Measurements from ENCODE around the gene VIPR2. TPM values are rescaled to one million over a fixed set of nuclear protein-coding genes. Genes with fewer than 3 reads are reported as not detected.

Gene VIPR2
- total RNA-seq, 1 experiment from 2014 or later, result not detected

GRCh38 chr7:159067576-159068487 lies 76.8 kb downstream of the VIPR2 start:
- no peaks in the 10 kb centered on the region for H3K9me3 ChIP-seq (replicated peaks)
- no peak overlapping the region for H3K4me3 ChIP-seq
- no peak overlapping the region for H3K27ac ChIP-seq

DNA sequence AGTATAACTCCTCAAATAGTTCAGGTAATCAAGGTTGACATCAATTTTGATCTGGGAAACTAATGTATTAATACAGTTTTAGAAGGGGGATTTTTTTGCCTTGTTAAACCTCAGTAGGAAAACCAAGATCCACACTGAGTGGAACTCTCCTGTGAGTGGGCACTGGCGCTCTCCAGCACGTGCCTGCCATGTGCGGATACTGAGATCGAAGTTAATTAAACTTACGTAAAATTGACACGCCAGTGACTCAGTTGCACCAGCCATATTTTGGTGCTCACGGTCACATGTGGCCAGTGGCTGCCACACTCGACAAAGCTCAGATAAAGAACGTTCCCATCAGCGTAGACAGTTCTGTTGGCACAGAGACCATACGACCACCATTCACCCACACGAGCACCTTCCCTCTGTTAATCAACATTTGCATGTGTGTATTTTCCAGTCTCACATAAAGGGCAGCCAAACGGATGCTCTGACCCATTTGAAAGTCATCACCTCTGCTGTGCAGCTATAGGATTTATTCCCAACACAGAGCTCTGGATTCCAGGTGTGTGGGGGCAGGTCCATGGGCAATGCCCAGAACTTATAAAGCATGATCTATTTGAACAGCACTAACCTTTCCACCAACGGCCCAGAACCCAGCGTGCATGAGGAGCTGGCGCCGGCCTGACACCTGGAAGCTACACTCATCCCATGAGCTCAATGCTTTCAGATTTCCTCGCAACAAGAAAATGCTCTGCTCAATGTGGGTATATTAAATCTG lies 77.7 kb downstream of the VIPR2 start:
- H3K4me3 ChIP-seq, result no peak overlapping the region
- DNase-seq (ENCODE audit: low read depth in 1 of 2, low spot score in 2 of 2), result no peak
- no peaks in the 10 kb centered on the region for H3K4me1 ChIP-seq (replicated peaks)
- H3K9me3 ChIP-seq (replicated peaks), result no peaks in the 10 kb centered on the region; the same call in 1 of the 2 replicates
- H3K27ac ChIP-seq, result no peak overlapping the region
- H3K36me3 ChIP-seq, result no peaks in the 10 kb centered on the region
- no peaks in the 10 kb centered on the region for H3K27me3 ChIP-seq (replicated peaks)

More at GRCh38 chr7:159067576-159068487, 76.8 kb downstream of the VIPR2 start:
- no peaks in the 10 kb centered on the region for H3K27me3 ChIP-seq (replicated peaks)
- no peak for DNase-seq (ENCODE audit: low read depth in 1 of 2, low spot score in 2 of 2)
- H3K36me3 ChIP-seq, result no peaks in the 10 kb centered on the region
- no peaks in the 10 kb centered on the region for H3K4me1 ChIP-seq (replicated peaks)

- Histone ChIP-seq H3K36me3 (no peaks in the 10 kb centered on the region), H3K4me1 (replicated peaks) (no peaks in the 10 kb centered on the region), H3K27me3 (replicated peaks) (no peaks in the 10 kb centered on the region), H3K27ac (no peak overlapping the region), H3K9me3 (replicated peaks) (no peaks in the 10 kb centered on the region; the same call in 1 of the 2 replicates), H3K4me3 (no peak overlapping the region)
- DNase-seq (ENCODE audit: low read depth in 1 of 2, low spot score in 2 of 2), result no peak
These were observed 78.7 kb downstream of the VIPR2 start for GRCh38 chr7:159065852-159066480.

DNA sequence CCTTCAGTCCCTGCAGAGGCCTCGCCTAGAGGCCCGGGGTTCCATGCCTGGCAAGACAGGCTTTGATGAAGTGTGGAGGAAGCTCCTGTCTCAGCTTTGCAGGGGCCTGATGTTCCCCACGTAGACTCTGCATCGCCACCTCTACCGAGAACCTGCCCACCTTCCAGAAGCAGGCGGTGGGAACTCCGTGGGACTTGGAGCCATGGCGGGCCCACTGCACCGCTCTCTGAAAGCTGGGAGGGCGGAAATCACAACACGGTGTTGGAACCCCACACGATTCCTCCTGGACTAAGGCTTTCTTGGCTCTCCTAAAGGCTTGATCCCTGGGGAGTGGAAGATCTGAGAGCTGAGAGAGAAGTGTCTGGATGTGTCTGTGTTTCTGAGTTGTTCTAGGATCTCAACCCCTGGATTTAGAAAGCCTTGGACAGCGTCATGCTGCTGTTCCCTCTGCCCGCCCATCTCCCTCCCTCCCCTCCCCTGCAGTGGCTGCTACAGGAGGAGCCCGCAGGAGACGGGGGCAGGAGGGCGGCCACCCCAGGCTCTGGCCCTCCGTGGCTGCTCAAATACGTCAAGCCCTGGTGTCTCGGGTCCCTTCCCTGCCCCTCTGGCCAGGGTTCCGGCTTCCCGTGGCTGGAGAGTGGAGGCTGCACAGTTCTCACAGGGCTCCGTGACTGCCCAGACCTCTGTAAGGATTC lies 79.7 kb downstream of the VIPR2 start:
- no peak overlapping the region for H3K4me3 ChIP-seq
- H3K4me1 ChIP-seq (replicated peaks), result no peaks in the 10 kb centered on the region
- H3K27me3 ChIP-seq (replicated peaks), result no peaks in the 10 kb centered on the region
- DNase-seq (ENCODE audit: low read depth in 1 of 2, low spot score in 2 of 2), result no peak
- peaks cover 5% of the 10 kb centered on the region; the same call in 1 of the 2 replicates for H3K9me3 ChIP-seq (replicated peaks)
- no peaks in the 10 kb centered on the region for H3K36me3 ChIP-seq
- H3K27ac ChIP-seq, result no peak overlapping the region

- H3K4me3 ChIP-seq, result no peak overlapping the region
- H3K4me1 ChIP-seq (replicated peaks), result no peaks in the 10 kb centered on the region
- H3K36me3 ChIP-seq, result no peaks in the 10 kb centered on the region
- H3K27ac ChIP-seq, result no peak overlapping the region
- no peak for DNase-seq (ENCODE audit: low read depth in 1 of 2, low spot score in 2 of 2)
- no peaks in the 10 kb centered on the region for H3K27me3 ChIP-seq (replicated peaks)
- peaks cover 6% of the 10 kb centered on the region; the same call in 1 of the 2 replicates for H3K9me3 ChIP-seq (replicated peaks)
These were observed 80.4 kb downstream of the VIPR2 start for GRCh38 chr7:159064121-159064815.

- H3K27ac ChIP-seq, result no peak overlapping the region
- no peak overlapping the region for H3K4me3 ChIP-seq
- H3K9me3 ChIP-seq (replicated peaks), result peaks cover 6% of the 10 kb centered on the region; the same call in 1 of the 2 replicates
- no peaks in the 10 kb centered on the region for H3K27me3 ChIP-seq (replicated peaks)
- no peaks in the 10 kb centered on the region for H3K36me3 ChIP-seq
- no peak for DNase-seq (ENCODE audit: low read depth in 1 of 2, low spot score in 2 of 2)
- H3K4me1 ChIP-seq (replicated peaks), result no peaks in the 10 kb centered on the region
These were observed 81.4 kb downstream of the VIPR2 start for GRCh38 chr7:159063046-159063840.

- Histone ChIP-seq H3K27me3 (replicated peaks) (no peaks in the 10 kb centered on the region), H3K27ac (no peak overlapping the region), H3K36me3 (no peaks in the 10 kb centered on the region), H3K4me3 (no peak overlapping the region), H3K9me3 (replicated peaks) (peaks cover 6% of the 10 kb centered on the region; the same call in 1 of the 2 replicates), H3K4me1 (replicated peaks) (no peaks in the 10 kb centered on the region)
- DNase-seq (ENCODE audit: low read depth in 1 of 2, low spot score in 2 of 2), result no peak
These were observed 82.1 kb downstream of the VIPR2 start for GRCh38 chr7:159062569-159062968.

DNA sequence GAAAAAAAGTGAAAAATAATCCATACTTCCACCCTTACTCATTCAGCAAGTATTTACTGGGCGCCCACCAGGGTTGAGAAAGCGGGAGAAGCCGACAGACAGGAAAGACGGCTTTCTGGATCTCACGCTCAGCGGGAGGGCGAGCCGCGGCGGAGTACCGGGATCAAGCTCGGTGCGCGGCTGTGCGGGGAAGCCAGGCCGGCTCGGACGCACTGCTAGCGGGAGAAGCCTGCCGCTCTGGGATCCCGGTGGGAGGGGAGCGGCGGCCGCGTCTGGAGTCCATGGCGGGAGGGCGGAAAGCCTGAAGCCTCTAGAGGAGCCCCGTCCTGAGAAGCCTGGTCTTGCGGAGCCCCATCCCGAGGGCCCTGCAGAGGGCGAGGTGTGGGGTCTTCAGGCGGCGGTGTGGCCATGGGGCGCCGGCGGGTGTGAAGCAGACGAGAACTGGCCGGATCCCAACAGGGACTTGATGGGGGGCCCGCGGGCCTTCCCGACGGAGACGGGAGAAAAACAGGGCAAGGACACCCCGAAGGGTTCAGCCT lies 82.9 kb downstream of the VIPR2 start:
- Histone ChIP-seq H3K27me3 (replicated peaks) (no peaks in the 10 kb centered on the region), H3K9me3 (replicated peaks) (peaks cover 6% of the 10 kb centered on the region; the same call in 1 of the 2 replicates), H3K36me3 (no peaks in the 10 kb centered on the region), H3K27ac (no peak overlapping the region), H3K4me1 (replicated peaks) (no peaks in the 10 kb centered on the region), H3K4me3 (no peak overlapping the region)
- DNase-seq (ENCODE audit: low read depth in 1 of 2, low spot score in 2 of 2), result no peak

- no peak overlapping the region for H3K27ac ChIP-seq
- no peak for DNase-seq (ENCODE audit: low read depth in 1 of 2, low spot score in 2 of 2)
- H3K9me3 ChIP-seq (replicated peaks), result peaks cover 6% of the 10 kb centered on the region; the same call in 1 of the 2 replicates
- no peaks in the 10 kb centered on the region for H3K4me1 ChIP-seq (replicated peaks)
- H3K4me3 ChIP-seq, result no peak overlapping the region
- no peaks in the 10 kb centered on the region for H3K27me3 ChIP-seq (replicated peaks)
- no peaks in the 10 kb centered on the region for H3K36me3 ChIP-seq
These were observed 83.5 kb downstream of the VIPR2 start for GRCh38 chr7:159061209-159061608.

- H3K4me3 ChIP-seq, result no peak overlapping the region
- no peak for DNase-seq (ENCODE audit: low read depth in 1 of 2, low spot score in 2 of 2)
- H3K9me3 ChIP-seq (replicated peaks), result peaks cover 6% of the 10 kb centered on the region; the same call in 1 of the 2 replicates
- H3K27ac ChIP-seq, result no peak overlapping the region
- H3K4me1 ChIP-seq (replicated peaks), result no peaks in the 10 kb centered on the region
- H3K36me3 ChIP-seq, result no peaks in the 10 kb centered on the region
- no peaks in the 10 kb centered on the region for H3K27me3 ChIP-seq (replicated peaks)
These were observed 84.2 kb downstream of the VIPR2 start for GRCh38 chr7:159060440-159060839.

DNA sequence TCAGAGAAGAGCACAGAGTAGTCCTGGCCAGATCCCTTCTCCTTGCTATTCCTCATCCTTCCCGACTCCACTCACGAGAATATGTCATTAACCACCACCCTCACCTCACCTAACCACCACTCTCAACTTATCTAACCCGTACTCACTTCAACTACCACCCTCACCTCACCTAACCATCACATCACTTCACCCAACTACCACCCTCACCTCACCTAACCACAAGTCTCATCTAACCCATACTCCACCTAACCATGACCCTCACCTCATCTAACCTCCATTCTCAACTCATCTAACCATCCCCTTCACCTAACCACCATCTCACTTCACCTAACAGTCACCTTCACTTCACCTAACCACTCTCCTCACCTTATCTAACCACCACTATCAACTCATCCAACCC lies 85.0 kb downstream of the VIPR2 start:
- Histone ChIP-seq H3K4me1 (replicated peaks) (no peaks in the 10 kb centered on the region), H3K9me3 (replicated peaks) (peaks cover 6% of the 10 kb centered on the region; the same call in 1 of the 2 replicates), H3K4me3 (no peak overlapping the region), H3K36me3 (no peaks in the 10 kb centered on the region), H3K27me3 (replicated peaks) (no peaks in the 10 kb centered on the region), H3K27ac (no peak overlapping the region)
- DNase-seq (ENCODE audit: low read depth in 1 of 2, low spot score in 2 of 2), result no peak

DNA sequence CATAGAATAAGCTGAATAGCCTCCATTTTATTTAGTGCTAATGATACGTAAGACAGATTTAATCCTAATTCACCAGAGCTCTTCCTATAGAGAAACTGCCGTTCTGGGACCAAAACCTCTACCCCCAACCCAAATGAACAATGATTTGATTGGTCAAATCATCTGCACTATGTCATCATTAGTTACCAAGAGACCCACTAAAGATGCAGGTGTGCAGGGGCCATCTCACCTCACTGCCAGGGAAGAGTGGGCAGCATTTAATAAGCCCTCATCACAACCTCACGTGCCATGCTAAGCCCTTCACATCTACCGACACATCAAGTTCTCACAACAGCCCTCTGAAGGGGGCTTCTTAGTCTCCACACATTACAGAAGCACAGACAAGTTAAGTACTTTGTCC lies 87.0 kb downstream of the VIPR2 start:
- H3K4me3 ChIP-seq, result no peak overlapping the region
- H3K27me3 ChIP-seq (replicated peaks), result no peaks in the 10 kb centered on the region
- DNase-seq (ENCODE audit: low read depth in 1 of 2, low spot score in 2 of 2), result no peak
- H3K9me3 ChIP-seq (replicated peaks), result peaks cover 6% of the 10 kb centered on the region; the same call in 1 of the 2 replicates
- H3K36me3 ChIP-seq, result no peaks in the 10 kb centered on the region
- no peaks in the 10 kb centered on the region for H3K4me1 ChIP-seq (replicated peaks)
- H3K27ac ChIP-seq, result no peak overlapping the region
